ENCODE results near the gene LRRN3.

The LRRN3 gene

GRCh38 chr7:111094419-111094818 is 3.5 kb downstream of the LRRN3 start:
- Histone ChIP-seq H3K27ac (ENCODE audit: low read length) (no peak overlapping the region), H3K36me3 (ENCODE audit: insufficient read depth, low read length) (no peaks in the 10 kb centered on the region), H3K27me3 (ENCODE audit: insufficient read depth, low read length, poor library complexity) (no peaks in the 10 kb centered on the region), H3K9ac (ENCODE audit: low read depth, low read length) (no peak overlapping the region), H4K20me1 (ENCODE audit: insufficient read depth, low read length) (no peaks in the 10 kb centered on the region), H3K4me1 (ENCODE audit: insufficient read depth, low read length) (peaks cover 16% of the 10 kb centered on the region), H3K4me2 (ENCODE audit: insufficient read depth, low read length) (no peak overlapping the region), H3K79me2 (ENCODE audit: insufficient read depth, low read length) (no peaks in the 10 kb centered on the region), H3K4me3 (ENCODE audit: low read depth in 1 of 2, low read length in 2 of 2) (no peak overlapping the region), H2AFZ (ENCODE audit: low read depth, low read length) (no peak overlapping the region), H3K9me3 (ENCODE audit: insufficient read depth, low read length, severe bottlenecking) (no peaks in the 10 kb centered on the region)
- ATAC-seq (ENCODE audit: insufficient read depth, low read depth) (no peak), DNase-seq (no peak)
- TF ChIP-seq CTCF (IDR thresholded peaks at IDR 0.05; ENCODE audit: borderline replicate concordance, extremely low read depth, low read length, poor library complexity, severe bottlenecking) (no peak), EZH2 (IDR thresholded peaks at IDR 0.05; ENCODE audit: borderline replicate concordance, low read depth, low read length, severe bottlenecking) (no peak)

- Histone ChIP-seq H3K4me2 (ENCODE audit: insufficient read depth, low read length) (no peak overlapping the region), H3K4me1 (ENCODE audit: insufficient read depth, low read length) (peaks cover 8% of the 10 kb centered on the region), H3K79me2 (ENCODE audit: insufficient read depth, low read length) (no peaks in the 10 kb centered on the region), H3K9me3 (ENCODE audit: insufficient read depth, low read length, severe bottlenecking) (no peaks in the 10 kb centered on the region), H3K9ac (ENCODE audit: low read depth, low read length) (no peak overlapping the region), H3K27ac (ENCODE audit: low read length) (no peak overlapping the region), H3K27me3 (ENCODE audit: insufficient read depth, low read length, poor library complexity) (no peaks in the 10 kb centered on the region), H3K36me3 (ENCODE audit: insufficient read depth, low read length) (no peaks in the 10 kb centered on the region), H2AFZ (ENCODE audit: low read depth, low read length) (no peak overlapping the region), H4K20me1 (ENCODE audit: insufficient read depth, low read length) (no peaks in the 10 kb centered on the region), H3K4me3 (ENCODE audit: low read depth in 1 of 2, low read length in 2 of 2) (no peak overlapping the region)
- TF ChIP-seq EZH2 (IDR thresholded peaks at IDR 0.05; ENCODE audit: borderline replicate concordance, low read depth, low read length, severe bottlenecking), result no peak
- no peak for TF ChIP-seq CTCF (IDR thresholded peaks at IDR 0.05; ENCODE audit: borderline replicate concordance, extremely low read depth, low read length, poor library complexity, severe bottlenecking)
- ATAC-seq (ENCODE audit: insufficient read depth, low read depth) (no peak), DNase-seq (no peak)
Measured at GRCh38 chr7:111096997-111097396, 6.1 kb downstream of the LRRN3 start.

- no peaks in the 10 kb centered on the region for H3K9me3 ChIP-seq (ENCODE audit: insufficient read depth, low read length, severe bottlenecking)
- no peak overlapping the region for H3K4me2 ChIP-seq (ENCODE audit: insufficient read depth, low read length)
- no peak overlapping the region for H3K9ac ChIP-seq (ENCODE audit: low read depth, low read length)
- H4K20me1 ChIP-seq (ENCODE audit: insufficient read depth, low read length), result no peaks in the 10 kb centered on the region
- DNase-seq (peak; percentile 58), ATAC-seq (ENCODE audit: insufficient read depth, low read depth) (peak; percentile 74)
- TF ChIP-seq CTCF (IDR thresholded peaks at IDR 0.05; ENCODE audit: borderline replicate concordance, extremely low read depth, low read length, poor library complexity, severe bottlenecking) (peak; percentile 84), EZH2 (IDR thresholded peaks at IDR 0.05; ENCODE audit: borderline replicate concordance, low read depth, low read length, severe bottlenecking) (no peak)
- H3K27me3 ChIP-seq (ENCODE audit: insufficient read depth, low read length, poor library complexity), result no peaks in the 10 kb centered on the region
- no peaks in the 10 kb centered on the region for H3K79me2 ChIP-seq (ENCODE audit: insufficient read depth, low read length)
- no peaks in the 10 kb centered on the region for H3K4me1 ChIP-seq (ENCODE audit: insufficient read depth, low read length)
- no peak overlapping the region for H3K4me3 ChIP-seq (ENCODE audit: low read depth in 1 of 2, low read length in 2 of 2)
- no peaks in the 10 kb centered on the region for H3K36me3 ChIP-seq (ENCODE audit: insufficient read depth, low read length)
- H3K27ac ChIP-seq (ENCODE audit: low read length), result no peak overlapping the region
- H2AFZ ChIP-seq (ENCODE audit: low read depth, low read length), result no peak overlapping the region
Measured at GRCh38 chr7:111098011-111098925, 7.3 kb downstream of the LRRN3 start.
